HG03432 (cell line): ENCODE measurements around the gene XYLT1.

Source experiments
- ATAC-seq: cut with Tn5 transposase; IDR thresholded peaks from one replicate; pipeline ENCODE4 v1.9.1; 2021; ENCODE audit warnings: mild to moderate bottlenecking, moderate library complexity; ENCODE audit not compliant: unreplicated experiment

Gene XYLT1

DNA sequence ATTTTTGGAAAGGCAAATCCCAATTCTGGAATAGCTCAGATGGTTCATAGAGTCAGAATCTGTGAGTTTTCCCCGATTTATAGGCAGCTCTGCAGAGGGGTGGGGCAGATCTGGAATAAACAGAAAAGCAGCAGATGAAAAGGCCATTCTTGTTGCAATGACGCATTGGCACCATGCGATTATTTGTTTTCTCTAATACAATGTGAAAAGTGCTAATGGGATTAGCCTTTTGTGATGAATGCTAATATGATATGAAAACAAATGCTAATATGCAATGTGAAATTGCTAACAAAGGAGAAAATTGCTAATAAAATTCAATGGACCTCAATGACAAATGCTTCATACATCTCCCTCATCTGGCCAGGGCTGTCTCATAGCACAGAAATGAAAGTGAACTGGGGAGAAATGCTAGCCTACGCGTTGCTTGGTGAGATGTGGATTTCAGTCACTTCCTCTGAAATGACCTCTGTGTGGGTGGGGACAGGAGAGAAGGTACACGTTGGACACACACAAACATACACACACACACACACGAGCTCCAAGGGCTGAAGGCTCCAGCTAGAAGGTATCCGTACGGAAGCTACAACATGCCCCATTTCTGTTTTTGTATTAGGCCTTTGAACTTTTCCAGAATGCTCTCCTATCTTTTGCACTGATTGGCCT, 394.5 kb downstream of the XYLT1 start:
- no peak for ATAC-seq

DNA sequence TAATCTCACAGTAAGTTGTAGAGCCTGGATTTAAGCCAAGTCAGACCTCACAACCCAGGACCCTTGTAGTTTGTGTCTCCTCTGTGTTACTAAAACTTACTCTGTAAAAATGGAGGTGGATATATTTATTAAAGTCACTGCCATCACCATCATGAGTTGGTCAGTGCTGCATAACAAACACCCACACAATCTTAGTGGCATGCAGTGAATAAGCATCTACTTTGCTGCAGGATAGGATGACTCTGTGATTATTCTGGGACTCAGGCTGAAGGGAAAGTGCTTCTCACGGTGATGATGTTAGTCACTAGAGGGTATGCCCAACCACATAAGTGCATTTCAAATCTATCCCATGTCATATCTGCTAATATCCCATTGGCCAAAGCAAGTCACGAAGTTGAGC, 398.7 kb downstream of the XYLT1 start:
- ATAC-seq: no peak

DNA sequence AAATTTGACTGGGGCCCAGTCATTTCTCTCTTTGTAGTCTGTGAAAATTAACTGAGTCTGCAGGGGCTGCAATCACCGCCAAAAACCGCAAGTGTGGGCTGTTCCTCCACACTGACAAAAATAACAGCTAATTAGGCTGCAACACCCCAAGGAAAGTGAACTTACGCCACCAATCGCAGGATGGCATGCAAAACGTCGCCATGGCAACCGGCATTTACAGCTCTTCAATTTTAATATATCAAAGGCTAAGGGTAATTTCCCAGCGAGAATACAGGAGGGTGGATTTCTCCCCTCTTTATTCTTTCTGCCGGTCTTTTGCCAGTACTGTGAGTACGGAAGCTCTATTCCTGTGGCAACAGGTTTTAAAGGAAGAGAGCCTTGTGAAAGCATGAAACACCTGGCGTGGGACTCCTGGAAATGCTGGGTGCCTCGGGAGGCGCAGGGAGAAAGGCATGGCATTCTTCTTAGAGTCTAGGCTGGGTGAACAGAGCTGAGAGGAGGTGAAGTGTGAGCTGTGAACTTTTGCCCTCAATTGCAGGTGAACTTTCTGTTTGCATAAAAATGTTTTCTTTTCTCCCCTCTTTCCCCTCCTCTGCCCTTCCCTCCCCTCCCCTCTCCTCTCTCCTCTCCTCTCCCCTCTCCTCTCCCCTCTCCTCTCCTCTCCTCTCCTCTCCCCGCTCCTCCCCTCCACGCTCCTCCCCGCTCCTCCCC, 399.7 kb downstream of the XYLT1 start:
- peak; percentile 83 for ATAC-seq

DNA sequence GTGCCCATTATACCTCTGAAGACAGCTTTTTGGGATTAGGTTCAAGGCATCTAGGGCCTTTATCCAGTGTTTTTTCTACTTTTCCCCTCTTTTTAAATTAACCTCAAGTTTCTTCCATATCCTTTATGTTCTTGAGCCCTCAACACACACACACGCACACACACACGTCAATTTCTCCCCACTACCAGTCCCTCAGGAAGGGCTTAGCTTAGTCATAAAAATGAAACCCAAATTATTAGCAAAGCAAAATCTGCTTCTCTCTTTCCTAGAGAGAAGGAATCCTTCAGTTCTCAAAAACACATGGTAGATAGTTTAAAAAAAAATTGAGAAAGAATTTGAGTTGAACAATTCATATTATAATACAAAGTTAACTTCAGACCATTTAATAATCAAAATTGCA, 401.1 kb downstream of the XYLT1 start:
- ATAC-seq: no peak

DNA sequence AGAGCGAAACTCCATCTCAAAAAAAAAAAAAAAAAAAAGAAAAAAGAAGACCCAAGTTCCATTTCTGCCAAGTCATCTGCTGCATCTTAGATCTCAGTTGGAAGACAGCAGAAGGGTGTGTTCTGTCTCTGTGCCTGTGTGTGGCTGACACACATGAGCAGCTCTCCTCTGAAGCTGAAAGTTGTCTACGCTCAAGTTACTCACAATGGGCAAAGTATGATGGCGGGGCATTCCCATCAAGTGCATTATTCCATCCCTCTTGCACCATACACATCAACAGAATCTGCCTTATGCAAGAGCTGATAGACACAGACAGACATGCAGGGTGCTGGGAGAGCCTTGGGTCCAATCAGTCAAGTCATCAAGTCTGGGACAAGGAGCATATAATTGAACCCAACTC, 402.2 kb downstream of the XYLT1 start:
- ATAC-seq: no peak

DNA sequence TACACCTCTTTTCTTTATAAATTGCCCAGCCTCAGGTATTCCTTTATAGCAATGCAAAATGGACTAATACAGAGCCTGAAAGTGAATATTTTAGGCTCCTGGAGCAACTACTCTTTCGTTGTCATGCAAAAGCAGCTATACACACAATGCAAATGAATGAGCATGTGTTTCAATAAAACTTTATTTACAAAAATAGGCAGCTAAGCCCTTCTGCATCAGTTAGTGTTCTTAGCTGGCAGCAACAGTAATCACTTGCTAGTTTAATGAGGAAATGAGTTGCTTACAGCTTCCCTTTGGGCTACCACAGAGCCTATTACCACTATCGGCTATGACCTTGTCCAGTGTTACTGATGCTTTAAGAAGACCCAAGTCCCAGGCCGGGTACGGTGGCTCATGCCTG, 402.9 kb downstream of the XYLT1 start:
- no peak for ATAC-seq

DNA sequence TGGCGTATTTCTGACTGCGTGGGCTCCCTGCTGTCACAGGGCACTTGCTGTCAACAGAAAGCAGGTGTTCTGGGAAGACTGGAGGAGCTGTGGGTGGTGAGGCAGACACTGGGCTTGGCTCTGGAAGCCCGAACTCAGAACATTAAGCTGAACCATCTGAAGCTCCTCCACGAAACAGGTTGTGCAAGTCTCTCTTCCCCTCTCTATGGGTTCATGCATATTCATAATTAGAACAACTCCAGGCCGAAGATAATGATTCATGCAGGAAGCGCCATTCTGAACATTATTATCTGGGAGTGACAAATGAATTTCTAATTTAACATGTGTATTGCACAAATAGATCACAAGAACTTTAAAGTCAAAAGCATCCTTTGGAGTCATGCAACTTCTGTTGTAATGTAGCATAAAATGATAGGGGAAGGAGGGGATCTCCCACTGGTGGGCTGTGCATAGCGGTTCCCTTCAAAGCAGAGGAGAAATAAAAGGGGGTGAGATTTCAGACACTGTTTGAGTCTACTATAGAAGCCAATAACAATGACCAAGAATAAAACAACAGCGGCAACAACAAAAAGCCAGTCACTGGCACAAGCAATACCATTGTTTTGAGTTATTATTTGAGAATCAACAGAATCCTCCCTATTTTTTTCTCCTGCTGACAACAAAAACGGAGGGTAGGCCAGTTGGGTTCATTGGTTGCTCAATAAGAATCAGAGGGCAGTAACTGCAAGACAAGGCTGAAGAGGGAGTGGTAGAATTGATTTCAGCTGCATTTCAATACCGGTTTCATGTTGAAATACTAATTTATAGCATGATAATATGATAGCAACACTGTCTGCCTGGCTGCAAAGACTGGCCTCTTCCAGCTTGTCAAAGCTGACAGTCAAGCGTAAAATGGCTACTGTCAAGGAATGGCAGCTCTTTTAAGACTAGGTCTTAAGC, 407.3 kb downstream of the XYLT1 start:
- no peak for ATAC-seq

DNA sequence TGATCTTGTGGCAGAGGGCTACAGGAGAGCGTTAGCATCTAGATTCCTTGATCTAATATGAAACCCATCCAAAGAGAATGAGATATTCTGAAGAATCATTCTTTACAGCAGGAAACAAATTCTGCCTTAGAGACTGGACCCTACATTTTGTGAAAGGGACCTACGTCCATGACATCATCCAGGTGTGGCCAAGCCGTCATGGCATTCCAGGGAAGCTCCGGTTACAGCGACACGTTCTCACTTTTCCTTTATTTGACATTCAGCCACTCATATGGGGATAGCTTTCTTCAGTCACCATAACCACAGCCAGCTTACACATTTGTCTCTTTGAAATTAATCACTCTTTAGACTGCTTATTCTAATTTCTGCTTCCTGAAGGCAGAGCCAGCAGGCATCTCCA, 408.1 kb downstream of the XYLT1 start:
- no peak for ATAC-seq

DNA sequence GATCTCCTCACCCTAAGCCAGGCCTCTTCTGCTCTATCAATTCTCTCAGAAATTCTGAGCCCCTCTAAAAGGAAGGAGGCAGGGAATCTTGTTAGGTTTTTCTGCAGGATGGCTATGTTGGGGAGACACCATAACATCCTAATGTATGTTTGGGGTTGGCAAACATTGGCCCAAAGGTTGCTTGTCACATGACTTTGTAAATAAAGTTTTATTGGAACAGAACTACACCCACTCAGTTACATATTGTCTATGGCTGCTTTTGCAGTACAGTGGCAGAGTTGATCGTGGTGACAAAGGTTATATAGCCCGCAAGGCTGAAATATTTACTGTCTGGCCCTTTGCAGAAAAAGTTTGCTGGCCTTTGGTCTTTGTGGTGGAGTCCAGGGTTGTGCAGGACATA, 409.4 kb downstream of the XYLT1 start:
- ATAC-seq: no peak

DNA sequence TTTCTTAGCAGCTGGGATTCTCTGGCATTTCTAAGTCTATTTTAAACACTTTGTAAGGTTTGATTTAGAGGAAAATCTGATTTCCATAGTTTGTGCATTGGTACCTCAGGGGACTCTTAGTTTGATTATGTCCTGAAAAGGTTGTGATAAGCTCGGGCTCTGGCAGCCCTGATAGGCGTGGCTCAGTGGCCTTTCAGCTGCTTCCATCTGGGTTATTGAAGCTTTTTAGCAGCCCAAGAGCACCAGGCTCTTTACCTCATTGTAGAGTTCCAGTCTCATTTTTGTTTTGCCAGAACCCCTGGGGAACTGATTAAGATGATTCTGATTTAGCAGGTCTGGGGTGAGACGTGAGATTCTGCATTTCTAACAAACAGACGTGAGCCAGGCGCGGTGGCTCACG, 412.3 kb downstream of the XYLT1 start:
- ATAC-seq: no peak

DNA sequence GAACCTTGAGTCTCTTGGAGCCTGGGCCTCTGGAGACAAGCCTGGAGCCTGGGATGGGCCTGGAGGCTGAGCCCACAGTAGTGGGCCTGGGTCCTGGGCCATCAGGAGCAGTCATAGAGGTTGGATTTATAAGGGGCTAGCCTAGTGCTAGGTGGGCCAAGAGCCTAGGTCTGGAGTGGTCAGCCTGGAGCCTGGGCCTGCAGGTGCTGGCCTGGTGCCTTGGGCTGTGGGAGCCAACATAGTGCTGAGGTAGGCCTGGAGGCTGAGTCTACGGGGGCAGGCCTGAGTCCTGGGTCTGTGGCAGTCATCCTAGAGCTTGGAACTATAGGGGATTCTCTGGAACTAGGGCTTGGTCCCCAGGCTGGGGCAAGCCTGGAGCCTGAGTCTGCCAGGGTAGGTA, 414.1 kb downstream of the XYLT1 start:
- ATAC-seq: no peak

DNA sequence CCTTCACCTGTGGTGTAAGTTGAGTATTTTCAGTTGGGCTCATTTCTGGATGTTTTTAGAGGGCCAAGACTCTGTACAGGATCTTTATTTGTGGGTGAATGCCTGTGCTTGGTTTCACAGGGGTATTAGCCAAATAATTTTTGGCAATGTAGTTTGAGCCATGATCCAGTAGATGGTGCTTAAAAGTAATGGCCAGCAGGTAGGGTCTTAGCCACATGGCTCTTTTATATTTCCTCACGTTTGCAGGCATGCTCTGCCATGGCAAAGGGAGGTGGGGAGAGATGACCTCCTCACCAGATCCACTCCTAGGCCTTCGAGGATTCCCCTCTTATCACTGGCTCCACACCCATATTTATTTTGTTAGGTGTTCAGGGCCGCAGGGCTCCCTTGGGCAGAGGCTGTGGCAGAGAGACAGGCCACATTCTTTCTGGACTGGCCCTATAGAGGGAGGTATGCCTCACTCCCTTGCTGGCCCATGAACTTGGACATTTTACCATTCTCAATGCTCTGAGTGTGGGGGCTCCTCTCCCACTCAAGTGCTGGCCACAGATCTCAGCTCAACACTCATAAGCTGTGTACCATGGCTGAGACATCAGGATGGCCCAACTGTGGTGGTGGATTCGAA, 417.1 kb downstream of the XYLT1 start:
- ATAC-seq: no peak
